Panc1 (cell line): ENCODE data around the gene STK35.

Source experiments
- CTCF ChIP-seq: fragments of 450-650 bp; IDR thresholded peaks from 2 replicates; pipeline ENCODE4 v1.5.1; 2017; ENCODE audit warnings: mild to moderate bottlenecking
- POLR2AphosphoS5 ChIP-seq: IDR thresholded peaks from 2 replicates; pipeline ENCODE4 v1.6.1; 2012; ENCODE audit warnings: mild to moderate bottlenecking, low read depth, low read length, moderate library complexity
- REST ChIP-seq, 2 experiments: IDR thresholded peaks; 2 replicates each; pipeline ENCODE4 v1.6.1; 2011 to 2012; ENCODE audit warnings: low read depth in 2 of 2, control low read depth in 1 of 2, low read length in 1 of 2, mild to moderate bottlenecking in 1 of 2, moderate library complexity in 1 of 2; ENCODE audit not compliant: insufficient read depth in 1 of 2
- SIN3A ChIP-seq: IDR thresholded peaks from 2 replicates; pipeline ENCODE4 v1.6.1; 2012; ENCODE audit warnings: low read depth, mild to moderate bottlenecking, low read length, moderate library complexity, borderline replicate concordance; ENCODE audit not compliant: insufficient read depth
- TCF7L2 ChIP-seq: IDR thresholded peaks from 2 replicates; pipeline ENCODE4 v1.6.1; 2011; ENCODE audit warnings: mild to moderate bottlenecking, low read depth, low read length, inconsistent platforms

DNA sequence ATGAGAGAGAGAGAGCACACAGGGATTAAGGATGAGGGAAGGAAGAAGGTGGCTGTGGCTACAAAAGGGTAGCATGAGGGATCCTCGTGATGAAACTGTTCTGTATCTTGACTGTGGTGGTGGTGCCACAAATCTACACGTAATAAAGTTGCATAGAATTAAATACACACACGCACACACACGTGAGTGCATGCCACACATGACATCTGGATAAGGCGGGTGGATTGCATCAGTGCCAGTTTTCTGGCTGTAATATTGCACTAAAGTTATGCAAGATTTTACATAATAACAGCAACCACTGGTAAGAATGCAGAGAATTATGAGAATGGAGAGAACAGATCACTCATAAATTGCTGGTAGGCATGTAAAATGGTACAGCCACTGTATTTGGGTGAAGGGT lies 16.9 kb upstream of the STK35 start:
- TF ChIP-seq POLR2AphosphoS5: no peak
- no peak for TF ChIP-seq REST (IDR thresholded peaks at IDR 0.05; ENCODE audit: insufficient read depth in 1 of 2, low read depth in 2 of 2, low read length in 1 of 2)
- TF ChIP-seq TCF7L2: no peak
- no peak for TF ChIP-seq CTCF
- no peak for TF ChIP-seq SIN3A
